DMS53 treated with DMSO at 0.1 percent for 48 hours (cell line): Measurements from ENCODE around the gene STOML3.

Experiments
- DNase-seq: peaks from one replicate; lab custom pipeline; 2025; ENCODE audit not compliant: unreplicated experiment; lab: John Stamatoyannopoulos, UW

Gene STOML3

GRCh38 chr13:38921081-38921480, 69.5 kb downstream of the STOML3 start:
- DNase-seq = no peak
